IgD-negative memory B cell (primary cell): ENCODE results near the gene CCDC181. TPM values are rescaled to one million over a fixed set of nuclear protein-coding genes. Genes with fewer than 3 reads are reported as not detected.

Experiments used
- H3K27ac Mint-ChIP-seq, 3 donors: one replicate each; pipeline ENCODE4 v1.8.0; 2020 to 2022; ENCODE audit warnings: mild to moderate bottlenecking in 3 of 3, mixed read lengths in 3 of 3, moderate library complexity in 1 of 3
- H3K27me3 Mint-ChIP-seq: one replicate; pipeline ENCODE4 v1.8.0; 2021; ENCODE audit warnings: mixed read lengths
- H3K36me3 Mint-ChIP-seq: one replicate; pipeline ENCODE4 v1.8.0; 2020; ENCODE audit warnings: mild to moderate bottlenecking, mixed read lengths
- H3K4me1 Mint-ChIP-seq, 3 donors: one replicate each; pipeline ENCODE4 v1.8.0; 2020 to 2022; ENCODE audit warnings: mixed read lengths in 3 of 3, mild to moderate bottlenecking in 1 of 3
- H3K4me3 Mint-ChIP-seq, 4 donors: one replicate each; pipeline ENCODE4 v1.8.0; 2020 to 2022; ENCODE audit warnings: mild to moderate bottlenecking in 4 of 4, mixed read lengths in 4 of 4, moderate library complexity in 3 of 4
- H3K9me3 Mint-ChIP-seq, 3 donors: one replicate each; pipeline ENCODE4 v1.8.0; 2020 to 2021; ENCODE audit warnings: mixed read lengths in 3 of 3, mild to moderate bottlenecking in 1 of 3
- polyA plus RNA-seq: library from polyadenylated mRNA; unstranded; fragments of 300-500 nt; fragmentation: Illumina TruSeq; gene quantifications from one replicate; pipeline ENCODE4 v1.2.3, GENCODE V29; 2021

Gene CCDC181
- not detected for polyA plus RNA-seq

- Mint-ChIP-seq H3K27ac (no peak within 1 kb of the TSS), H3K4me3 (peak within 1 kb of the TSS; percentile 9 to 87 (median 72)), H3K9me3 (peaks cover 0 to 12% (median 0%) of the 10 kb centered on the region in 3 donors), H3K36me3 (no peaks in the 10 kb centered on the region), H3K27me3 (peaks cover 49% of the 10 kb centered on the region), H3K4me1 (peaks cover 0 to 6% (median 5%) of the 10 kb centered on the region in 3 donors)
Observed at GRCh38 chr1:169427081-169427641, at the start of gene CCDC181. Gene CCDC181, minus strand, starts transcription at chr1:169427474. Its CDS starts 2,547 bp downstream, at chr1:169424927.

- Mint-ChIP-seq H3K27ac (no peak overlapping the region), H3K9me3 (no peaks in the 10 kb centered on the region), H3K4me3 (no peak overlapping the region), H3K27me3 (no peaks in the 10 kb centered on the region), H3K4me1 (peaks cover 0 to 3% (median 0%) of the 10 kb centered on the region in 3 donors), H3K36me3 (no peaks in the 10 kb centered on the region)
Observed at GRCh38 chr1:169475806-169476387, 48.6 kb upstream of the CCDC181 start.

- Mint-ChIP-seq H3K27ac (no peak overlapping the region), H3K4me1 (peaks cover 0 to 2% (median 0%) of the 10 kb centered on the region in 3 donors), H3K9me3 (no peaks in the 10 kb centered on the region), H3K36me3 (no peaks in the 10 kb centered on the region), H3K27me3 (no peaks in the 10 kb centered on the region), H3K4me3 (no peak overlapping the region)
Observed at GRCh38 chr1:169474302-169474995, 47.2 kb upstream of the CCDC181 start.

DNA sequence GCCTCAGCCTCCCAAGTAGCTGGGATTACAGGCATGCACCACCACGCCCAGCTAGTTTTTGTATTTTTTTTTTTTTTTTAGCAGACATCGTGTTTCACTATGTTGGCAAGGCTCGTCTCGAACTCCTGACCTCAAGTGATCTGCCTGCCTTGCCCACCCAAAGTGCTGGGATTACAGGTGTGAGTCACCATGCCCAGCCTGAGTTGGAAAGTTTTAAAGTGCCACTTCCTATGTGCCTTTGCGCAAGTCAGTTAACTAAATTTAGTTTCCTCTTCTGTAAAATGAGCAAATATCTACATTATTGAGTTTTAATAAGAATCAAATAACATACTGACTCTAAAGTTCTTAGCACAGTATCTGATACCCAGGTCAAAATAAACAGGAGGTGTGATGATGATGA is 46.1 kb upstream of the CCDC181 start:
- H3K27me3 Mint-ChIP-seq, result no peaks in the 10 kb centered on the region
- H3K27ac Mint-ChIP-seq, result no peak overlapping the region
- H3K4me1 Mint-ChIP-seq, result no peaks in the 10 kb centered on the region
- H3K36me3 Mint-ChIP-seq, result no peaks in the 10 kb centered on the region
- H3K9me3 Mint-ChIP-seq, result no peaks in the 10 kb centered on the region
- no peak overlapping the region for H3K4me3 Mint-ChIP-seq

DNA sequence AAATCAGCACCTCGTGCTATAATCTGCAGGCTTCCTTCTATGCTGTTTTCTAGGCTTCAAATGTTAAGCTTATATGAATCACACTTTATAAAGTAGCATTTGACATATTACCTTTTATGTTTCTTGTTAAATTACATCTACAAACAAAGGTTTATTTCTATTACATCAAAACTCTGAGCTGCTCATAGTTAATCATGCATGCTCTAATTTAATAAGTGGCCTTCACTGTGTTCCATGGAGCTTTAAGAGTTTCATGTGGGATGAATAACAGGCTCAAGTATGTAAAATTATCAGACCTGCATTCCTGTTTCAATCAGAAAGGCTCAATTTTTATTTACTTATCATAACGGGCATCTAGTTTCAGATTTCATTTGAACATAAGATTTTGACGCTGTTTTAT is 45.5 kb upstream of the CCDC181 start:
- H3K4me3 Mint-ChIP-seq, result no peak overlapping the region
- H3K27me3 Mint-ChIP-seq, result no peaks in the 10 kb centered on the region
- no peaks in the 10 kb centered on the region for H3K36me3 Mint-ChIP-seq
- no peaks in the 10 kb centered on the region for H3K4me1 Mint-ChIP-seq
- H3K9me3 Mint-ChIP-seq, result no peaks in the 10 kb centered on the region
- H3K27ac Mint-ChIP-seq, result no peak overlapping the region

DNA sequence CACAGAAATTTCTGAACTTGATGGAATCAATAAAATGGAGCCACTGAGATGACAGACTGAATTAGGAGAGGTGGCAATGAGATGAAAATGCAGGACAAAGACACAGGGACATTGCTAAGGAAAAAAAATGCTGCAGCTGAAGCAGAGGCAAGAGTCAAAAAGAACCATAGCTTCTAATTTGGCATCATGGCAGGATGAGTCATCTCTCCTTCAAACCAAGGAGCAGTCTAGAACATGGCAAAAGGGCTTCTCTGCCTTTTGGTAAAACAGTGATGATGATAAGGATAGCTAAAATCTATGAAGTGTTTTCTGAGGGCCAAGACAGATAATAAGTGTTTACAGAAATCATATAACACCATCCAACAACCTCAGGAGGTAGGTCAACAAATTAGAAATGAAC is 41.7 kb upstream of the CCDC181 start:
- Mint-ChIP-seq H3K4me3 (no peak overlapping the region), H3K27me3 (no peaks in the 10 kb centered on the region), H3K9me3 (no peaks in the 10 kb centered on the region), H3K36me3 (no peaks in the 10 kb centered on the region), H3K27ac (no peak overlapping the region), H3K4me1 (no peaks in the 10 kb centered on the region)

DNA sequence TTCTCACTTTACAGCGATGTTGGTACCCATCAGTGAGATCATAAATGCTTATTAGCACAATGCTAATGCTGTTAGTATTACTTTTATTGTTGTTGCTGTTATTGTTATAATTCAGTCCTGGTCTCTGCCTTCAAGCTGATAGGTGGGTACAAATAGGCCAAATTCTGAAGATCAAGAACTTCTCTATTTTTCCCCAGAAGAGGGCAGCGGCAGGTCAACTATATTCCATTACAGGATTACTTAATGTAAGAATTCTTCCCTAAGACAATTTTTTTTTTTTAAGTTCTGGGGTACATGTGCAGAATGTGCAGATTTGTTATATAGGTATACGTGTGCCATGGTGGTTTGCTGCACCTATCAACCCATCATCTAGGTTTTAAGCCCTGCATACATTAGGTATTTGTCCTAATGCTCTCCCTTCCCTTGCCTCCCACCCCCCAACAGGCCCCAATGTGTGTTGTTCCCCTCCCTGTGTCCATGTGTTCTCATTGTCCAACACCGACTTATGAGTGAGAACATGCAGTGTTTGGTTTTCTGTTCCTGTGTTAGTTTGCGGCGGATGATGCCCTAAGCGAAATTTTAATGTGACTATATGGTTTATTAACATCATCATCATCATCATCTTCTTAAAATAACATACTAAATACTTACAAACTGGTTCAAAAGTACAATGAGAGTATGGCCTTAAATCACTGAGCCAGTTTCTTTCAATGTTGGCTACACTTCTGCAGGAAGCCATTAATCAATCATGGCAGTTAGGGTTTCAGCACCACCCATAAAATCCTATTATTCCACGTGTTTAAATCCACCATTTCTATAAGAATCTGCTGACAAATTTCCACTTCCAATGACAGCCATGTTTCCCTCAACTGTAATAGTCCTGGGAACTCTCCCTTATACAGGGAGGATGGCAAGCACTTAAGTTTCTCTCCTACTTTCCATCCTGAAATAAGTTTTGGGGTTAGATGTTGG is 39.3 kb upstream of the CCDC181 start:
- H3K27me3 Mint-ChIP-seq, result no peaks in the 10 kb centered on the region
- H3K4me1 Mint-ChIP-seq, result no peaks in the 10 kb centered on the region
- H3K36me3 Mint-ChIP-seq, result no peaks in the 10 kb centered on the region
- H3K27ac Mint-ChIP-seq, result no peak overlapping the region
- no peak overlapping the region for H3K4me3 Mint-ChIP-seq
- H3K9me3 Mint-ChIP-seq, result no peaks in the 10 kb centered on the region

DNA sequence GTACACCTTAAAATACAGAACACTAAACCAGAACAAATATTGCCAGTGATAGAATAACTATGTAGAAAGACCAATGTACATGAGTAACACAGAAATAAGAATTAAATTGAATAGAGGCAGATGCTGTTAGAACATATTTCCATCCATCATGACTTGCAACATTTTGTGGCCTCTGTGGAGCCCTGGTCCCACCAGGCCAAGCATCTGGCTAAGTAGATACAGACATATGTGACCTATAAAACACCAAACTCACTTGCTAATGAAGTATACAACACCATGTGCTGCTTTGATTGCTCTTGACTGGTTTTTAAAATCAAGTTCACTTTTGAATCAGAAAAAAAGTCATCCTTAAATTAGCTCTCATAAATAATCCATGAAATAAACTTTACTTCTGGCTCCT is 38.0 kb upstream of the CCDC181 start:
- Mint-ChIP-seq H3K27me3 (peaks cover 5% of the 10 kb centered on the region), H3K36me3 (no peaks in the 10 kb centered on the region), H3K9me3 (peaks cover 0 to 4% (median 0%) of the 10 kb centered on the region in 3 donors), H3K4me3 (no peak overlapping the region), H3K4me1 (peaks cover 0 to under 1% (median 0%) of the 10 kb centered on the region in 3 donors), H3K27ac (no peak overlapping the region)

DNA sequence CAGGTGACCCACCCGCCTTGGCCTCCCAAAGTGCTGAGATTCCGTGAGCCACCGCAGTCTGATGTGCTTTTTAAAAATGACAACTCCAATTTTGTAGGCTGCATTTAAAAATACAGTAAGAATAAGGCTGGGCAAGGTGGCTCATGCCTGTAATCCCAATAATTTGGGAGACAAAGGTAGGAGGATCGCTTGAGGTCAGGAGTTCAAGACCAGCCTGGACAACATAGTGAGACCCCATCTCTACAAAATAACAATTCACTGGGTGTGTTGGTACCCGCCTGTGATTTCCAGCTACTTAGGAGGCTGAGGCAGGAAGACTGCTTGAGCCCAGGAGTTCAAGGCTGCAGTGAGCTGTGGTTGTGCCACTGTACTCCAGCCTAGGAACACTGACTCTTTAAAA is 35.1 kb upstream of the CCDC181 start:
- Mint-ChIP-seq H3K27me3 (peaks cover 12% of the 10 kb centered on the region), H3K9me3 (peaks cover 0 to 4% (median 0%) of the 10 kb centered on the region in 3 donors), H3K36me3 (no peaks in the 10 kb centered on the region), H3K4me1 (peaks cover 0 to 3% (median 0%) of the 10 kb centered on the region in 3 donors), H3K27ac (no peak overlapping the region), H3K4me3 (no peak overlapping the region)

- peak overlapping the region in 1 of 4 donors; percentile 50 for H3K4me3 Mint-ChIP-seq
- peaks cover 0 to 3% (median 0%) of the 10 kb centered on the region in 3 donors for H3K4me1 Mint-ChIP-seq
- H3K36me3 Mint-ChIP-seq, result peaks cover 3% of the 10 kb centered on the region
- peaks cover 2 to 9% (median 9%) of the 10 kb centered on the region in 3 donors for H3K9me3 Mint-ChIP-seq
- H3K27me3 Mint-ChIP-seq, result peaks cover 13% of the 10 kb centered on the region
- no peak overlapping the region for H3K27ac Mint-ChIP-seq
Observed at GRCh38 chr1:169461390-169462000, 34.2 kb upstream of the CCDC181 start.

- H3K27ac Mint-ChIP-seq, result no peak overlapping the region
- peaks cover 14% of the 10 kb centered on the region for H3K27me3 Mint-ChIP-seq
- peaks cover 5 to 11% (median 9%) of the 10 kb centered on the region in 3 donors for H3K9me3 Mint-ChIP-seq
- peak overlapping the region in 2 of 4 donors; percentile 68 to 78 for H3K4me3 Mint-ChIP-seq
- peaks cover 0 to 3% (median 0%) of the 10 kb centered on the region in 3 donors for H3K4me1 Mint-ChIP-seq
- peaks cover 3% of the 10 kb centered on the region for H3K36me3 Mint-ChIP-seq
Observed at GRCh38 chr1:169460191-169460833, 33.0 kb upstream of the CCDC181 start.

DNA sequence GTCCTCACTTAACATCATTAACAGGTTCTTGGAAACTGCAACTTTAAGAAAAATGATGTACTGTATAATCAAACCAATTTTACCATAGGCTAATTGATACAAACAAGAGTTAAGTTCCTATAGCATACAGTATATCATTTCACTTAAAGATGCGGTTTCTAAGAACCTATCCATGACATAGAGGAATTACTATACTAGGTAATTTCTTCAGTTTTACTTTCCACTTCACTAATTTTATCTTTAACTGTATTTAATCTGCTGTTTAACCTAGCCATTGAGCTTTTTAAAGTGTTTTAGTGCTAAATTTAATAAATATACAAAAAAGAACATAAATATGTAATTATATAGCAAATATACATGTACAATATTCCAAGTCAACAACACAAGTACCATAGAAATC is 30.2 kb upstream of the CCDC181 start:
- H3K9me3 Mint-ChIP-seq, result peaks cover 5 to 11% (median 9%) of the 10 kb centered on the region in 3 donors
- no peak overlapping the region for H3K27ac Mint-ChIP-seq
- peaks cover 3% of the 10 kb centered on the region for H3K36me3 Mint-ChIP-seq
- H3K4me1 Mint-ChIP-seq, result peaks cover 0 to 3% (median 0%) of the 10 kb centered on the region in 3 donors
- H3K27me3 Mint-ChIP-seq, result peaks cover 14% of the 10 kb centered on the region
- H3K4me3 Mint-ChIP-seq, result no peak overlapping the region

- Mint-ChIP-seq H3K27ac (no peak overlapping the region), H3K36me3 (peaks cover 3% of the 10 kb centered on the region), H3K27me3 (peaks cover 16% of the 10 kb centered on the region), H3K4me3 (no peak overlapping the region), H3K9me3 (peaks cover 5 to 11% (median 7%) of the 10 kb centered on the region in 3 donors), H3K4me1 (peaks cover 0 to 3% (median 0%) of the 10 kb centered on the region in 3 donors)
Observed at GRCh38 chr1:169456029-169456428, 28.8 kb upstream of the CCDC181 start.

GRCh38 chr1:169452921-169453320 is 25.6 kb upstream of the CCDC181 start:
- Mint-ChIP-seq H3K9me3 (peaks cover 5 to 16% (median 7%) of the 10 kb centered on the region in 3 donors), H3K27me3 (peaks cover 10% of the 10 kb centered on the region)

More at GRCh38 chr1:169452921-169453320, 25.6 kb upstream of the CCDC181 start:
- Mint-ChIP-seq H3K36me3 (peaks cover 3% of the 10 kb centered on the region), H3K4me3 (no peak overlapping the region), H3K4me1 (no peaks in the 10 kb centered on the region), H3K27ac (no peak overlapping the region)
